ENCODE measurements around the gene PWWP2A.

Gene PWWP2A

GRCh38 chr5:160155017-160155750 lies 35.9 kb upstream of the PWWP2A start:
- Histone ChIP-seq H3K79me2 (ENCODE audit: low read length) (no peaks in the 10 kb centered on the region), H3K9me2 (replicated peaks; ENCODE audit: insufficient read depth, low read length) (no peaks in the 10 kb centered on the region), H3K4me2 (ENCODE audit: low read depth, low read length) (no peak overlapping the region), H2AFZ (ENCODE audit: low read length) (no peak overlapping the region), H4K20me1 (ENCODE audit: insufficient read depth, low read length) (no peaks in the 10 kb centered on the region), H3K4me1 (ENCODE audit: low read length) (peaks cover 18% of the 10 kb centered on the region; the same call in 1 of the 2 replicates), H3K9me3 (replicated peaks; ENCODE audit: insufficient read depth, low read length) (no peaks in the 10 kb centered on the region), H3K27me3 (replicated peaks; ENCODE audit: insufficient read depth, low read length) (no peaks in the 10 kb centered on the region), H3K36me3 (replicated peaks; ENCODE audit: insufficient read depth, low read length) (no peaks in the 10 kb centered on the region), H3K9ac (ENCODE audit: low read length) (no peak overlapping the region), H3K4me3 (ENCODE audit: low read length) (no peak overlapping the region), H3F3A (ENCODE audit: insufficient read depth, low read length) (peaks cover 8% of the 10 kb centered on the region), H3K27ac (ENCODE audit: low read length) (no peak overlapping the region)
- TF ChIP-seq EZH2phosphoT487 (IDR thresholded peaks at IDR 0.05; ENCODE audit: low read length) (no peak), EZH2 (optimal IDR thresholded peaks at IDR 0.05; ENCODE audit: low read depth, low read length) (no peak), CTCF (IDR thresholded peaks at IDR 0.05; ENCODE audit: low read length) (no peak)
- no peak for DNase-seq

GRCh38 chr5:160152901-160153300 lies 33.7 kb upstream of the PWWP2A start:
- Histone ChIP-seq H3K79me2 (ENCODE audit: low read length) (no peaks in the 10 kb centered on the region), H3K9me3 (replicated peaks; ENCODE audit: insufficient read depth, low read length) (no peaks in the 10 kb centered on the region), H3K27ac (ENCODE audit: low read length) (no peak overlapping the region), H3K4me3 (ENCODE audit: low read length) (no peak overlapping the region), H4K20me1 (ENCODE audit: insufficient read depth, low read length) (no peaks in the 10 kb centered on the region), H3K4me1 (ENCODE audit: low read length) (peaks cover 13% of the 10 kb centered on the region; the same call in 1 of the 2 replicates), H3K9me2 (replicated peaks; ENCODE audit: insufficient read depth, low read length) (no peaks in the 10 kb centered on the region), H3K9ac (ENCODE audit: low read length) (no peak overlapping the region), H2AFZ (ENCODE audit: low read length) (no peak overlapping the region), H3K4me2 (ENCODE audit: low read depth, low read length) (no peak overlapping the region), H3K36me3 (replicated peaks; ENCODE audit: insufficient read depth, low read length) (no peaks in the 10 kb centered on the region), H3K27me3 (replicated peaks; ENCODE audit: insufficient read depth, low read length) (no peaks in the 10 kb centered on the region), H3F3A (ENCODE audit: insufficient read depth, low read length) (no peaks in the 10 kb centered on the region)
- TF ChIP-seq EZH2 (optimal IDR thresholded peaks at IDR 0.05; ENCODE audit: low read depth, low read length) (no peak), CTCF (IDR thresholded peaks at IDR 0.05; ENCODE audit: low read length) (no peak), EZH2phosphoT487 (IDR thresholded peaks at IDR 0.05; ENCODE audit: low read length) (no peak)
- no peak for DNase-seq

- no peak overlapping the region for H3K9ac ChIP-seq (ENCODE audit: low read length)
- no peaks in the 10 kb centered on the region for H3K9me3 ChIP-seq (replicated peaks; ENCODE audit: insufficient read depth, low read length)
- no peaks in the 10 kb centered on the region for H3F3A ChIP-seq (ENCODE audit: insufficient read depth, low read length)
- TF ChIP-seq EZH2phosphoT487 (IDR thresholded peaks at IDR 0.05; ENCODE audit: low read length) (no peak), EZH2 (optimal IDR thresholded peaks at IDR 0.05; ENCODE audit: low read depth, low read length) (no peak), CTCF (IDR thresholded peaks at IDR 0.05; ENCODE audit: low read length) (no peak)
- no peak overlapping the region for H3K4me3 ChIP-seq (ENCODE audit: low read length)
- H3K27me3 ChIP-seq (replicated peaks; ENCODE audit: insufficient read depth, low read length) = no peaks in the 10 kb centered on the region
- no peak for DNase-seq
- H3K27ac ChIP-seq (ENCODE audit: low read length) = no peak overlapping the region
- peaks cover 13% of the 10 kb centered on the region; the same call in 1 of the 2 replicates for H3K4me1 ChIP-seq (ENCODE audit: low read length)
- H3K79me2 ChIP-seq (ENCODE audit: low read length) = no peaks in the 10 kb centered on the region
- no peaks in the 10 kb centered on the region for H3K9me2 ChIP-seq (replicated peaks; ENCODE audit: insufficient read depth, low read length)
- H4K20me1 ChIP-seq (ENCODE audit: insufficient read depth, low read length) = no peaks in the 10 kb centered on the region
- no peak overlapping the region for H2AFZ ChIP-seq (ENCODE audit: low read length)
- H3K36me3 ChIP-seq (replicated peaks; ENCODE audit: insufficient read depth, low read length) = no peaks in the 10 kb centered on the region
- no peak overlapping the region for H3K4me2 ChIP-seq (ENCODE audit: low read depth, low read length)
Observed at GRCh38 chr5:160152287-160152686, 33.0 kb upstream of the PWWP2A start.

Measured in MM.1S (cell line).